Neural cell (in vitro differentiated cells): Measurements from ENCODE around the gene M1AP. TPM values are rescaled to one million over a fixed set of nuclear protein-coding genes. Genes with fewer than 3 reads are reported as not detected.

Experiments used
- H2AFZ ChIP-seq: fragments of 200-600, 300-800 bp; sonication (generic), shearing (Covaris generic); 2 replicates; pipeline ENCODE4 v1.6.0; 2014; ENCODE audit warnings: low read depth, mild to moderate bottlenecking, antibody characterized with exemption, low read length, moderate library complexity
- H3F3A ChIP-seq: fragments of 200-600 bp; shearing (Covaris generic); 2 replicates; pipeline ENCODE4 v1.6.1; 2016; ENCODE audit warnings: mild to moderate bottlenecking, moderate library complexity, mixed read lengths, antibody characterized with exemption, low read length; ENCODE audit not compliant: insufficient read depth, poor library complexity, severe bottlenecking
- H3K27ac ChIP-seq: fragments of 200-600, 300-800 bp; sonication (generic), shearing (Covaris generic); 2 replicates; pipeline ENCODE4 v1.5.1; 2014; ENCODE audit warnings: mild to moderate bottlenecking, low read length, moderate library complexity
- H3K27me3 ChIP-seq: fragments of 300-800, 200-600 bp; sonication (generic), shearing (Covaris generic); 2 replicates; pipeline ENCODE4 v1.6.0; 2014; ENCODE audit warnings: mild to moderate bottlenecking, low read depth, low read length, moderate library complexity; ENCODE audit not compliant: insufficient read depth
- H3K36me3 ChIP-seq: fragments of 300-800, 200-600 bp; sonication (generic), shearing (Covaris generic); 2 replicates; pipeline ENCODE4 v1.5.1; 2014; ENCODE audit warnings: mild to moderate bottlenecking, antibody characterized with exemption, low read length, moderate library complexity; ENCODE audit not compliant: insufficient read depth
- H3K4me2 ChIP-seq: fragments of 300-800, 200-600 bp; sonication (generic), shearing (Covaris generic); 2 replicates; pipeline ENCODE4 v1.6.0; 2014; ENCODE audit warnings: mild to moderate bottlenecking, low read length
- H3K4me3 ChIP-seq: fragments of 300-800, 200-600 bp; sonication (generic), shearing (Covaris generic); 2 replicates; pipeline ENCODE4 v1.5.1; 2014; ENCODE audit warnings: mild to moderate bottlenecking, low read length, moderate library complexity
- H3K79me2 ChIP-seq: fragments of 200-600 bp; shearing (Covaris generic); replicated peaks from 2 replicates; pipeline ENCODE4 v1.6.0; 2014; ENCODE audit warnings: mild to moderate bottlenecking, low read length, moderate library complexity; ENCODE audit not compliant: insufficient read depth
- H3K9ac ChIP-seq: fragments of 300-800, 200-600 bp; sonication (generic), shearing (Covaris generic); 2 replicates; pipeline ENCODE4 v1.6.1; 2016; ENCODE audit warnings: mild to moderate bottlenecking, low read length, mixed read lengths
- H3K9me2 ChIP-seq: fragments of 200-600 bp; shearing (Covaris generic); 2 replicates; pipeline ENCODE4 v1.6.1; 2016; ENCODE audit warnings: mild to moderate bottlenecking, low read length, mixed read lengths; ENCODE audit not compliant: insufficient read depth
- H3K9me3 ChIP-seq: fragments of 200-600, 300-800 bp; sonication (generic), shearing (Covaris generic); 2 replicates; pipeline ENCODE4 v1.6.1; 2016; ENCODE audit warnings: mild to moderate bottlenecking, mixed run types, low read length, moderate library complexity, mixed read lengths
- H4K20me1 ChIP-seq: fragments of 200-600 bp; shearing (Covaris generic); 2 replicates; pipeline ENCODE4 v1.6.1; 2016; ENCODE audit warnings: mild to moderate bottlenecking, mixed run types; ENCODE audit not compliant: insufficient read depth
- EP300 ChIP-seq: fragments of 450-650 bp; conservative IDR thresholded peaks from 2 replicates; pipeline ENCODE4 v1.6.1; 2014; ENCODE audit warnings: antibody characterized with exemption, mild to moderate bottlenecking, moderate library complexity; ENCODE audit not compliant: poor library complexity, severe bottlenecking
- EZH2 ChIP-seq: fragments of 200-600, 300-800 bp; shearing (Covaris generic), sonication (generic); IDR thresholded peaks from 2 replicates; pipeline ENCODE4 v1.6.1; 2014; ENCODE audit warnings: antibody characterized with exemption, low read length, borderline replicate concordance, mild to moderate bottlenecking; ENCODE audit not compliant: insufficient read depth, poor library complexity, severe bottlenecking
- MXI1 ChIP-seq: fragments of 450-650 bp; conservative IDR thresholded peaks from 2 replicates; pipeline ENCODE4 v1.6.1; 2014; ENCODE audit warnings: antibody characterized with exemption, mild to moderate bottlenecking; ENCODE audit not compliant: poor library complexity, severe bottlenecking
- POLR2AphosphoS5 ChIP-seq: IDR thresholded peaks from 2 replicates; pipeline ENCODE4 v1.6.1; 2012
- RAD21 ChIP-seq: fragments of 450-650 bp; conservative IDR thresholded peaks from 2 replicates; pipeline ENCODE4 v1.6.1; 2014; ENCODE audit warnings: antibody characterized with exemption, mild to moderate bottlenecking, moderate library complexity
- SMC3 ChIP-seq: fragments of 450-650 bp; conservative IDR thresholded peaks from 2 replicates; pipeline ENCODE4 v1.6.1; 2014; ENCODE audit warnings: antibody characterized with exemption, mild to moderate bottlenecking, moderate library complexity; ENCODE audit not compliant: poor library complexity
- TAF1 ChIP-seq: IDR thresholded peaks from 2 replicates; pipeline ENCODE4 v1.6.1; 2012; ENCODE audit warnings: low read depth
- polyA plus RNA-seq: library from polyadenylated mRNA; depleted of rRNA; stranded (reverse); fragments of >200 nt; gene quantifications from 2 replicates; pipeline ENCODE4 v1.2.3, GENCODE V29; 2014
- TF ChIP-seq, protein P1 (sequence below): fragments of 450-650 bp; IDR thresholded peaks from 2 replicates; pipeline ENCODE4 v1.5.1; 2014; ENCODE audit warnings: antibody characterized with exemption, mild to moderate bottlenecking, moderate library complexity; ENCODE audit not compliant: poor library complexity, severe bottlenecking
- TF ChIP-seq, protein P2 (sequence below): IDR thresholded peaks from 2 replicates; pipeline ENCODE4 v1.6.1; 2012; ENCODE audit warnings: borderline replicate concordance

M1AP gene
- polyA plus RNA-seq, 1 donor from 2014 or later = not detected

DNA sequence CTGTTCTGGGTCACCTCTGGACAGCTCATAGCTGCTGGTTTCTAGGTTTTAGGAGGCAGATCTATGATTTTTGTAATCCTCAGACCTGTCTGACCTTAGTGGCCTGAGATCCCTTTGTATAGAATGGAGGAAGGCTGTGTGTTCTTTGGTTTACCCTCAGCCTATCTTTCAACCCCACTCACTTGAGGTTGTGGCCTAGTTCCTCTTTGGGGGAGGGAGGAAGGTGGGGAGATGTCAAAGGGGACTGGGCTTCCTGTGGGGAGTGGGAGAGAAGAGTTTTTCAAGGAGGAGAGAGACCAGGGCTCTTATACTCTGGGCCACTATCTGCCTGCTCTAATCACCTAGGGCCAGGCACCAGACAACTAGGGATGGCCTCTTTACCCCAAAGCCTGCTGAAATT, 34.4 kb upstream of the M1AP start:
- Histone ChIP-seq H3K4me3 (no peak overlapping the region), H2AFZ (no peak overlapping the region), H3K27ac (no peak overlapping the region), H3K4me2 (no peak overlapping the region), H3F3A (no peaks in the 10 kb centered on the region), H3K27me3 (no peaks in the 10 kb centered on the region), H3K9me2 (no peaks in the 10 kb centered on the region), H3K9ac (no peak overlapping the region), H4K20me1 (no peaks in the 10 kb centered on the region), H3K36me3 (peaks cover 10% of the 10 kb centered on the region), H3K79me2 (no peaks in the 10 kb centered on the region), H3K9me3 (no peaks in the 10 kb centered on the region)
- TF ChIP-seq, protein P1, sequence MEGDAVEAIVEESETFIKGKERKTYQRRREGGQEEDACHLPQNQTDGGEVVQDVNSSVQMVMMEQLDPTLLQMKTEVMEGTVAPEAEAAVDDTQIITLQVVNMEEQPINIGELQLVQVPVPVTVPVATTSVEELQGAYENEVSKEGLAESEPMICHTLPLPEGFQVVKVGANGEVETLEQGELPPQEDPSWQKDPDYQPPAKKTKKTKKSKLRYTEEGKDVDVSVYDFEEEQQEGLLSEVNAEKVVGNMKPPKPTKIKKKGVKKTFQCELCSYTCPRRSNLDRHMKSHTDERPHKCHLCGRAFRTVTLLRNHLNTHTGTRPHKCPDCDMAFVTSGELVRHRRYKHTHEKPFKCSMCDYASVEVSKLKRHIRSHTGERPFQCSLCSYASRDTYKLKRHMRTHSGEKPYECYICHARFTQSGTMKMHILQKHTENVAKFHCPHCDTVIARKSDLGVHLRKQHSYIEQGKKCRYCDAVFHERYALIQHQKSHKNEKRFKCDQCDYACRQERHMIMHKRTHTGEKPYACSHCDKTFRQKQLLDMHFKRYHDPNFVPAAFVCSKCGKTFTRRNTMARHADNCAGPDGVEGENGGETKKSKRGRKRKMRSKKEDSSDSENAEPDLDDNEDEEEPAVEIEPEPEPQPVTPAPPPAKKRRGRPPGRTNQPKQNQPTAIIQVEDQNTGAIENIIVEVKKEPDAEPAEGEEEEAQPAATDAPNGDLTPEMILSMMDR = no peak

DNA sequence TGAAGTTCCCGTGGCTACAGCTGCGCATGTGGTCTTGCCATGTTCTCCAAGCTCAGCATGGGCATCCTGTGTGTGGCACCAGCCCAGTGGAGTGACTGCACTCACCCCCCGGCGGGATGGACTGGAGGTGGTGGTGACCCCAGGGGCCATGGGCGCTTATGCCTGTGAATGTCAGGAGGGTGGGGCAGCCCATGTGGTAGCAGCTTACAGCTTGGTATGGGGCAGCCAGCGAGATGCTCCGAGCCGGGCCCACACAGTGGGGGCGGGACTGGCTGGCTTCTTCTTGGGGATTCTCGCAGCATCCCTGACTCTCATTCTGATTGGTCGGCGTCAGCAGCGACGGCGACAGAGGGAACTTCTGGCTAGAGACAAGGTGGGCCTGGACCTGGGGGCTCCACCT, 31.5 kb upstream of the M1AP start:
- no peaks in the 10 kb centered on the region for H3K9me2 ChIP-seq
- H3K4me2 ChIP-seq = no peak overlapping the region
- no peak overlapping the region for H3K4me3 ChIP-seq
- no peaks in the 10 kb centered on the region for H3K79me2 ChIP-seq
- no peak for TF ChIP-seq TAF1
- no peak for TF ChIP-seq EZH2
- H3K9me3 ChIP-seq = no peaks in the 10 kb centered on the region
- no peak overlapping the region for H3K9ac ChIP-seq
- H2AFZ ChIP-seq = no peak overlapping the region
- no peaks in the 10 kb centered on the region for H3K27me3 ChIP-seq
- peaks cover 10% of the 10 kb centered on the region for H3K36me3 ChIP-seq
- H3F3A ChIP-seq = no peaks in the 10 kb centered on the region
- no peak overlapping the region for H3K27ac ChIP-seq
- H4K20me1 ChIP-seq = no peaks in the 10 kb centered on the region

DNA sequence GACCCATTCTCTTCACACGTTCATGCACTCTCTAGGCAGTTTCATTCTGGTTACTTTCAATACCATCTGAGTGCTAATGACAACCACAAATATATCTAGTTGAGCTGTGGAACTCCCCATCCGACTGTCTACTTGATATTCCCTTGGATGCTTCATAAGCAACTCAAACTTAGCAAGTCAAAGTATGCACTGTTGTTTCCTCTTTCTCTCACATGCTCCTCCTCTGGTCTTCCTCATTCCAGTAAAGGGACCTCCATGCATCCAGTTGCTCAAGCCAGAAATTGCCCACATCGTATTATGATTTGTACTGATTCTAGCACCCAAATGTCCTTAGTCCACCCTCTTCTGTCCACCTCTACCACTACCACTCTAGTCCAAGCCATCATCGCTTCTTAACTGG, 28.2 kb upstream of the M1AP start:
- no peak overlapping the region for H2AFZ ChIP-seq
- TF ChIP-seq TAF1 = no peak
- TF ChIP-seq RAD21 = no peak
- TF ChIP-seq, protein P2, sequence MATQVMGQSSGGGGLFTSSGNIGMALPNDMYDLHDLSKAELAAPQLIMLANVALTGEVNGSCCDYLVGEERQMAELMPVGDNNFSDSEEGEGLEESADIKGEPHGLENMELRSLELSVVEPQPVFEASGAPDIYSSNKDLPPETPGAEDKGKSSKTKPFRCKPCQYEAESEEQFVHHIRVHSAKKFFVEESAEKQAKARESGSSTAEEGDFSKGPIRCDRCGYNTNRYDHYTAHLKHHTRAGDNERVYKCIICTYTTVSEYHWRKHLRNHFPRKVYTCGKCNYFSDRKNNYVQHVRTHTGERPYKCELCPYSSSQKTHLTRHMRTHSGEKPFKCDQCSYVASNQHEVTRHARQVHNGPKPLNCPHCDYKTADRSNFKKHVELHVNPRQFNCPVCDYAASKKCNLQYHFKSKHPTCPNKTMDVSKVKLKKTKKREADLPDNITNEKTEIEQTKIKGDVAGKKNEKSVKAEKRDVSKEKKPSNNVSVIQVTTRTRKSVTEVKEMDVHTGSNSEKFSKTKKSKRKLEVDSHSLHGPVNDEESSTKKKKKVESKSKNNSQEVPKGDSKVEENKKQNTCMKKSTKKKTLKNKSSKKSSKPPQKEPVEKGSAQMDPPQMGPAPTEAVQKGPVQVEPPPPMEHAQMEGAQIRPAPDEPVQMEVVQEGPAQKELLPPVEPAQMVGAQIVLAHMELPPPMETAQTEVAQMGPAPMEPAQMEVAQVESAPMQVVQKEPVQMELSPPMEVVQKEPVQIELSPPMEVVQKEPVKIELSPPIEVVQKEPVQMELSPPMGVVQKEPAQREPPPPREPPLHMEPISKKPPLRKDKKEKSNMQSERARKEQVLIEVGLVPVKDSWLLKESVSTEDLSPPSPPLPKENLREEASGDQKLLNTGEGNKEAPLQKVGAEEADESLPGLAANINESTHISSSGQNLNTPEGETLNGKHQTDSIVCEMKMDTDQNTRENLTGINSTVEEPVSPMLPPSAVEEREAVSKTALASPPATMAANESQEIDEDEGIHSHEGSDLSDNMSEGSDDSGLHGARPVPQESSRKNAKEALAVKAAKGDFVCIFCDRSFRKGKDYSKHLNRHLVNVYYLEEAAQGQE = no peak
- TF ChIP-seq POLR2AphosphoS5 = no peak
- TF ChIP-seq, protein P1 = no peak
- TF ChIP-seq EP300 = no peak
- TF ChIP-seq MXI1 = no peak
- no peak for TF ChIP-seq EZH2
- no peak for TF ChIP-seq SMC3
- H3K4me3 ChIP-seq = no peak overlapping the region
- no peak overlapping the region for H3K4me2 ChIP-seq
- H3K9me3 ChIP-seq = no peaks in the 10 kb centered on the region
- peaks cover 10% of the 10 kb centered on the region for H3K36me3 ChIP-seq
- no peaks in the 10 kb centered on the region for H3K27me3 ChIP-seq
- H3K9me2 ChIP-seq = no peaks in the 10 kb centered on the region
- H4K20me1 ChIP-seq = no peaks in the 10 kb centered on the region
- H3K27ac ChIP-seq = no peak overlapping the region
- H3F3A ChIP-seq = no peaks in the 10 kb centered on the region
- no peak overlapping the region for H3K9ac ChIP-seq
- H3K79me2 ChIP-seq = no peaks in the 10 kb centered on the region
